RCC 7860 (cell line): ENCODE measurements around the gene BAD.

ENCODE experiments used
- DNase-seq: peaks from one replicate; pipeline ENCODE4 v3.0.0-alpha.2; 2015; ENCODE audit warnings: low spot score
- FAIRE-seq: peaks from 2 replicates; lab custom pipeline; 2012; peaks lifted over from hg19 to GRCh38; lab: Jason Lieb, UNC

The BAD gene

GRCh38 chr11:64281957-64282770 lies 2.3 kb downstream of the BAD start:
- DNase-seq (no peak), FAIRE-seq (no peak)

DNA sequence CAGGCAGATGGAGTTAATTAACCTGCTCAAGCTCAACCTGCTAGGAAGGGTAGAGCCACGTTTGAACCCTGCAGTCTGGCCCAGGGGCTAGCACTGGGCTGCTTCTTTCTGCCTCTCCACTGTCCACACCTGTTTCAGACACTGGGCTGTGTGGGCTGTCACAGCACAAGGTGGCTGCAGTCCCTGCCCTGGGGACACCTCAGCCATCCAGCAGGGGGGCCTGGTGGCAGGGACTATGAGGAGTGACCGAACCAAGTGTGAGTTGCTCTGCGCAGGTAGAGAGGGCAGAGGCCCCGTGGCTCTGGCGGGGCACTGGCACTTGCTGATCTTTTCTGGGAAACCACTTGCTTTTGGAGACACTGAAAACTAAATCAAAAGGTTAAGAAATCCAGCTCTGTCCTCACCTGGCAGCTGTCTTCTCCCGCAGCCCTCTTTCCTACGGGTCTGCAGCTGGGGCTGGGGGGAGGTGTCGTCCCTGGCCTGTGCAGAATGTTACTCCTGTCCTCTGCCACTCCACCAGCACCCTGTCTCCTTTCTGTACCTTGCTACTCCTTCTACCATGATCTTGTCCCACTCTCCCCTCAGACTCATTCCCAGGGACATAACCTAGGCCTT lies 5.8 kb downstream of the BAD start:
- no peak for FAIRE-seq
- no peak for DNase-seq

DNA sequence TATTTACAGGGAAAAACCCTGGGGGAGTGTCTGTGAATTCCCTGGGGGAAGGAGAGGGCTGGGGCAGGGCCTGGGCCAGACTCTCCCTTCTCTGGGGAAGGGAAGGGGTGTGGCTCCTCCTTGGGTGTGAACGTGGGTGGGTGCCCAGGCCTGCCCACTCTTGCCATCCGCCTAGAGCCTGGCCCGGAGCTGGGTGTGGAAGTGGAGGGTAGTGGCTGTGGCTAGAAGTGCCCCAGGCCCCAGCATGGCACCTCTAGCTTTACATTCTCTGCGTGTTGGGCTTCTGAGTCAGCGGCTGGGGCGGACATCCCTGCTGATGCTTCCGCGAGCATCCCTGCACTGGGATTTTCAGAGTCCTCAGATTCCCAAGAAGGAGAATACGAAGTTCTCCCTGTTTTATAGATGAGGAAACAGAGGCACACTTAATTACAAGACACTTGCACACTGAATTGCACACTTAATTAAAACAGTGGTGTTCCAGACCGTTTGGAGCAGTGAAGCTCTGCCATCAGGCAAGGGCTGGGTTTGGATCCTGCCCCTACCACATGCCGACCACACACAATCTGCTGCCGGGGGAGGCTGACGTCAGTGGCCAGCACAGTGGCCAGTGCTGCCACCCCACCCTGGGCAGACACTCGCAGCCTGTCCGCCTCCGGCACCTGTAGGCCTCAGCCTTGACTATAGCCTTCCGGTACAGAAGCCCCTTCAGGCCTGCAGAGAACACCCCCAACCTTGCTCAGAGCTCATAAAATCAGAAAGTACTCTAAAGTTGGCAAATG lies 7.6 kb downstream of the BAD start:
- DNase-seq (no peak), FAIRE-seq (no peak)

DNA sequence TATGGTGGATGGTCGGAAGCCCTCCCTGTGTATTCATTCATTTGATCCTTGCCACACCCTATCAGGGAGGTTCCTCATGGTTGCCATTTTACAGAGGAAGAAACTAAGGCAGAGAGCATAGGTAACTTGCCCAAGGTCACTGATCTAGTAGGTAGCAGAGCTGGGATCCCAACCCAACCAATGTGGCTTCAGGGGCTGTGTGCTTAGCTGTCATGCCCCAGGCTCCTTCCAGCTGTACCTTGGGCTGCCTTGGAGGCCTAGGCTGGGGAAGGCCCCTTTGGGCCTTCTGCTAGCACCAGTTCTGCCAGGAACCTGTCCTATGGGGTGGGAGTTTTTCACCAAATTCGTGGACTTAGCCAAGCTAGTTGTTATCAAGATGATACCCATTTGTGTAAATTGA lies 8.6 kb downstream of the BAD start:
- no peak for DNase-seq
- no peak for FAIRE-seq

DNA sequence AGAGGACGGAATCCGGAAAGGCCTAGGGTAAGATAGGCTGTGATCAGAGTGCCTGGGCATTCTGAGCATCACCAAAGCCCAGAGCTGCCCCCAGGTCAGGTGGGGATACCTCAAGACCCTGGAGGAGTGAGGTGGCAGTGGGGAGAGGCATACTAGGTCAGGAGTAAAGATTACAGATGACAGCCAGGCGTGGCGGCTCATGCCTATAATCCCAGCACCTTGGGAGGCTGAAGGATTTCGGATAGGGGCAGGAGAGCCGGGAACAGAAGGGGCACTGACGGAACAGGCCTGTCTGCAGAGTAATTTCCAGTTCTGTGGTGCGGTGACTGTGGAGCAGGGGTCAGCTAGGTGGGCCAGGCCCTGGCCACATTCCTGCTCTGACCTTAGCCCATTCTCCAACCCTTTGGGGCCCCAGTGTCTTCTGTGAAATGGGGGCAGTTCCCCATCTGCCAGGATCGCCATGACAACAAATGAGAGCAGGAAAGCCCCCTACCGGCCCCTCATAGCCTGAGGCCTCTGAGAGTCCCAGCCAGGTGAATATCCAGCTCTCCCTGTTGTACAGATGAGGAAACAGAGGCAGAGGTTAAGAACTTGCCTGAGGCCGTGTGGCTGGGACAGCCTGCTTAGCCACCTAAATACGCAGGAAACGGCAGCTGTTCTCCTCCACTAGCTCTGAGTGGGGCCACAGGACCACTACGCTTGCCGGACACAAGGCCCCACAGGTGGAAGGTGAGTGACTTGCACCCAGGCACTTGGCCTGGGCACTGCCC lies 9.2 kb downstream of the BAD start:
- no peak for DNase-seq
- no peak for FAIRE-seq

DNA sequence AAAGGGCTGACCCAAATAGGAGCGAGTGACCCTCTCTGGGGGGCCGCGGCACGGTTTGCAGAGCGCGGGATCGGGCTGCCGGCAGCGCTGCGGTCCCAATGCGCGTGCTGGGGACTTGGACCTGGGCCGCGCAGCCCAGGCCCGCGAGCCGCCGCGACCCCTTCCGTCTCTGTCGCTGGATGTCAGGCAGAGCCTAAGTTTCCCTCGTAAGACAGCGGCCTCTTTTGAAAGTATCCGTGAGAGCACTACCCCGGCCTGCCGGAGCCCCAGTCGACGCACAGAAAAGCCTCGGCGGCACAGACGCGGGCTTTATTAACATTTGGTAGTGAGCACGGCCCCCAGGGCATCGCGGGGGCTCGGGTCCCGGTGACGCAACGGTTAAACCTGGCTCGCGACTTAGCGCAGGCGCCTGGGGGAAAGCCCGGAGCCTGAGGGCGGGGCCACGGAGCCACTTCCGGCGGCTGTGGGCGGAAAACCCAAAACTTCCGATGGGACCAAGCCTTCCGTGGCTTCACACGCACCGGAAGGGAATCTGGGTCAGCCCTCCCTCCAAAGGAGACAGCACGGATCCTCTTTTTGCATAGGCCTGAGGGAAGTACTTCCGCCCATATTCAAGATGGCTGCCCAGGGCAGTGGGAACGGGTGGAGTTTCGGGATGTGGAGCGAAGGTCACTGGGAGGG lies 14.8 kb downstream of the BAD start:
- FAIRE-seq: peak; percentile 77
- peak; percentile 98 for DNase-seq

DNA sequence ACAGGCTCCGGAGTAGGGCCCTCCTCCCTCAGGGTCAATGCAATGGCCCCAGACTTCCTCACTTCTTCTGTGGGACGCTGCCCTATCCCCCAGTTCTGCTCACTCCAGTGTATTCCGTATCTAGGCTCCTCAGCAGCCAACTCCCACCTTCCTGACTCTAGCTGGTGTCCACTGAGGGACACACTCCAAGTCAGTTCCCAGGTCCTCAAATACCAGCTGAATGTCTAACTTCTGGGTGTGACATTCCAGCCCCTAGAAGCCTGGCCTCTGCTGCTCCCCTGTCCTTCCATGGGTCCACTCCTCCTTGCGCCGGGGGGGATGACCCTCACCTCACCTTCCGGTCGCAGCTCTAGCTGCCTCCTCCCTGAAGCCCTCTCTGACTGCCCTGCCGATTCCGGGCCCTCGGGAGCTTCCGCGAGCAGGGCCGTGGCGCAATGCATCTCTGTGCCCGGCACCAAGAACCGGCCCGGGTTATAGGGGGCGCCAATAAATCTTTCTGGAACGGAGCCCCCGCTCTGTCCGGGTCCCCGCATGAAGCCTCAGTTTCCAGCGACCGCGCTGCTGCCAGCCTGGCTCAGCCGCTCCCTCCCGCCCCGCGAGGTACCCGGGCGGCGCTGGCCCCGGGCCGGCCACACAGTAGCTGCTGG lies 15.4 kb downstream of the BAD start:
- DNase-seq (peak; percentile 56), FAIRE-seq (no peak)

GRCh38 chr11:64268025-64268892 lies 16.2 kb downstream of the BAD start:
- no peak for DNase-seq
- FAIRE-seq: no peak

- FAIRE-seq (no peak), DNase-seq (no peak)
These were observed 17.1 kb downstream of the BAD start for GRCh38 chr11:64267207-64267945.

- FAIRE-seq (no peak), DNase-seq (no peak)
These were observed 18.1 kb downstream of the BAD start for GRCh38 chr11:64266339-64266738.

DNA sequence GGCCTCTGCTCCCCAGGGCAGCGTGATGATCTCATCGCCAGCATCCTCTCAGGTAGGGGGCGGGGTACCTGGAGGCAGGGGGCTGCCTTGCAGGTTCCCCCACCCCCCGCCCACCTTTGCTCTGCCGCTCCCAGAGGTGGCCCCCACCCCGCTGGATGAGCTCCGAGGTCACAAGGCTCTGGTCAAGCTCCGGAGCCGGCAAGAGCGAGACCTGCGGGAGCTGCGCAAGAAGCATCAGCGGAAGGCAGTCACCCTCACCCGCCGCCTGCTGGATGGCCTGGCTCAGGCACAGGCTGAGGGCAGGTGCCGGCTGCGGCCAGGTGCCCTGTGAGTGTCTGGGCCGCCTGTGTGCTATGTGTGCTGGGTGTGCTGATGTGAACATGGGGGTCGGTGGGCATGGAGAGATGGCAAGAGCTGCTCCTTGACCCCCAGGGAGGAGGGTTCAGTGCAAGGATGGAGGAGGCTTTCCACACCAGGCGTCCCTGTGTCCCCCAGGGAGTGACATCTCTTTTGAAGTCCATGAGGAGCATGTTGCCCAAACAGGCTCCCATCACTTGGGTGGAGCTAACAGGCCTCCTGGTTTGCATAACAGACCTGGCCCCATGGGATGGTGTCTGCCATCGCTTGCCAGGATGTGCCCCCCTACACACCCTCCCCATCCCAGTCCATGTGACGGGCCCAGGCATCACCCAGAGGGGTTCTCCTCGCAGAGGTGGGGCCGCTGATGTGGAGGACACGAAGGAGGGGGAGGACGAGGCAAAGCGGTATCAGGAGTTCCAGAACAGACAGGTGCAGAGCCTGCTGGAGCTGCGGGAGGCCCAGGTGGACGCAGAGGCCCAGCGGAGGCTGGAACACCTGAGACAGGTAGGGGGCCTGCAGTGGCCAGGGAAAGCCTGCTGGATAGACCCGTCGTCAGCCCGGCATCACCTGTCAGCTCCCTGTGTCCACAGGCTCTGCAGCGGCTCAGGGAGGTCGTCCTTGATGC lies 19.0 kb downstream of the BAD start:
- FAIRE-seq (no peak), DNase-seq (no peak)

- DNase-seq (no peak), FAIRE-seq (no peak)
These were observed 20.1 kb downstream of the BAD start for GRCh38 chr11:64264371-64264852.

GRCh38 chr11:64263947-64264317 lies 20.5 kb downstream of the BAD start:
- DNase-seq: no peak
- no peak for FAIRE-seq

DNA sequence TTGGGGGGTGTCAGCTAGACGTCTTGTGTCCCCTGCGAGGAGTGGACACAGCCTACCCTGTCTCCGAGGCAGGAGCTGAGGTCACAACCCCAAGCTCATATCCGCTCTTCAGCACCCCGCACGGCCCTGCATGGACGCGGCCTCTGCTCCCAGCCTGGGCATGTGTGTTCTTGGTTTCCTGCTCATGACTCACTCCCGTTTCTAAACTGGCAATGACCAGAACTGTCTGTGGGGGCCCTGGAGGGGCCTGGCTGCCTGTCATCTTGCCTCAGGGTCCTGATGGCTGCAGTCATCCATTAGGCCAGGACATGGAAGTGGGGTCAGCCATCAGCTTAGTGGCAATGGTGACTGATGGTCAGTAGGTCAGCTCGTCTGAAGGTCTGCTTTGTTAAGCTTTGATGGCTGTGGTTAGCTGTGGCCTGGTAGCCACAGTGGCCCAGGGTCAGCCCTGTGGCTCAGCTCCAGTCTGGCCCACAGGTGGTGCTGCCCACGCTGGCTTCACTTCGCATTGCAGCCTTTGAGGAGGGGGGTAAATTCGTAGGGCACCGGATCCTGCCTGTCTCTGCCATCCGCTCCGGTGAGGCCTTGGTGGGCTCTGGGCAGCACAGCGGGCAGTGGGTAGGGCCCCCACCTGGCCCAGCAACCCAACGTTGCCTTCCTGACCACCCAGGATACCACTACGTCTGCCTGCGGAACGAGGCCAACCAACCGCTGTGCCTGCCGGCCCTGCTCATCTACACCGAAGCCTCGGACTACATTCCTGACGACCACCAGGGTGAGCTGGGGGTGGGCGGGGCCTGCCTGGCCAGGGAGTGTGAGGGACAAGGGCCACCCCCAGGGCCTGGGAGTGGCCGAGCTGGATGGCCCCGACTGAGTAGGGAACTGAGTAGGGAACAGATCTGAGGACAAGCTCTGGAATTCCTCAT lies 21.2 kb downstream of the BAD start:
- DNase-seq (peak; percentile 35), FAIRE-seq (no peak)

GRCh38 chr11:64262271-64263002 lies 22.0 kb downstream of the BAD start:
- FAIRE-seq (no peak), DNase-seq (no peak)
